Dendritic cell treated with granulocyte-macrophage colony-stimulating factor and Interleukin-4, amounts not matched to agents 40 ng/mL and 50 ng/mL, for 4 days (primary cell): Measurements from ENCODE around the gene GPRC5A.

Experiments
- H3K27ac Mint-ChIP-seq: one replicate; pipeline ENCODE4 v1.8.0; 2022; ENCODE audit warnings: mild to moderate bottlenecking, mixed read lengths
- H3K27me3 Mint-ChIP-seq: one replicate; pipeline ENCODE4 v1.8.0; 2022; ENCODE audit warnings: mild to moderate bottlenecking, mixed read lengths
- H3K36me3 Mint-ChIP-seq: one replicate; pipeline ENCODE4 v1.8.0; 2022; ENCODE audit warnings: low read depth, mixed read lengths
- H3K4me1 Mint-ChIP-seq: one replicate; pipeline ENCODE4 v1.8.0; 2022; ENCODE audit warnings: low read depth, mixed read lengths
- H3K4me3 Mint-ChIP-seq: one replicate; pipeline ENCODE4 v1.8.0; 2022; ENCODE audit warnings: mild to moderate bottlenecking, moderate library complexity, mixed read lengths
- H3K9me3 Mint-ChIP-seq: one replicate; pipeline ENCODE4 v1.8.0; 2022; ENCODE audit warnings: mixed read lengths
- intact Hi-C: fragments of 100-400 bp; cut with micrococcal nuclease; formaldehyde crosslinking; loops from one replicate; pipeline ENCODE4 v1.15.0; 2022

Gene GPRC5A

GRCh38 chr12:12909995-12910420 lies 18.6 kb downstream of the GPRC5A start:
- Mint-ChIP-seq H3K36me3 (no peaks in the 10 kb centered on the region), H3K4me3 (no peak overlapping the region), H3K9me3 (no peaks in the 10 kb centered on the region), H3K27me3 (peaks cover 3% of the 10 kb centered on the region), H3K27ac (no peak overlapping the region), H3K4me1 (peaks cover 26% of the 10 kb centered on the region)
- intact Hi-C loops = loop anchor here (5.0 kb wide), 1 partner anchor 123 kb away; the partner anchor contains the start of gene APOLD1

GRCh38 chr12:12912711-12913110 lies 21.3 kb downstream of the GPRC5A start:
- Mint-ChIP-seq H3K27me3 (peaks cover 6% of the 10 kb centered on the region), H3K36me3 (no peaks in the 10 kb centered on the region), H3K4me1 (peaks cover 36% of the 10 kb centered on the region), H3K9me3 (no peaks in the 10 kb centered on the region), H3K27ac (no peak overlapping the region), H3K4me3 (no peak overlapping the region)
- intact Hi-C loops = loop anchor here (5.0 kb wide), 1 partner anchor 125 kb away; the partner anchor contains the start of gene APOLD1

GRCh38 chr12:12915656-12916055 lies 24.3 kb downstream of the GPRC5A start:
- no peak overlapping the region for H3K27ac Mint-ChIP-seq
- no peak overlapping the region for H3K4me3 Mint-ChIP-seq
- H3K4me1 Mint-ChIP-seq = peaks cover 22% of the 10 kb centered on the region
- H3K36me3 Mint-ChIP-seq = no peaks in the 10 kb centered on the region
- H3K9me3 Mint-ChIP-seq = no peaks in the 10 kb centered on the region
- H3K27me3 Mint-ChIP-seq = peaks cover 6% of the 10 kb centered on the region
- intact Hi-C loops = loop anchor here (1.0 kb wide), 3 partner anchors 68 to 319 kb away; no protein-coding TSS in a partner anchor

GRCh38 chr12:12916135-12916944 lies 25.0 kb downstream of the GPRC5A start:
- Mint-ChIP-seq H3K36me3 (no peaks in the 10 kb centered on the region), H3K4me1 (peaks cover 21% of the 10 kb centered on the region), H3K27me3 (peaks cover 6% of the 10 kb centered on the region), H3K27ac (no peak overlapping the region), H3K9me3 (no peaks in the 10 kb centered on the region), H3K4me3 (no peak overlapping the region)
- intact Hi-C loops = loop anchor here (1.0 kb wide), 3 partner anchors 67 to 318 kb away; no protein-coding TSS in a partner anchor

GRCh38 chr12:12917517-12917916 lies 26.2 kb downstream of the GPRC5A start:
- no peak overlapping the region for H3K27ac Mint-ChIP-seq
- intact Hi-C loops = no loop called here
- no peak overlapping the region for H3K4me3 Mint-ChIP-seq
- no peaks in the 10 kb centered on the region for H3K9me3 Mint-ChIP-seq
- peaks cover 15% of the 10 kb centered on the region for H3K4me1 Mint-ChIP-seq
- peaks cover 5% of the 10 kb centered on the region for H3K27me3 Mint-ChIP-seq
- H3K36me3 Mint-ChIP-seq = no peaks in the 10 kb centered on the region

- no peaks in the 10 kb centered on the region for H3K9me3 Mint-ChIP-seq
- no peak overlapping the region for H3K4me3 Mint-ChIP-seq
- intact Hi-C loops = no loop called here
- H3K36me3 Mint-ChIP-seq = no peaks in the 10 kb centered on the region
- H3K4me1 Mint-ChIP-seq = peaks cover 10% of the 10 kb centered on the region
- H3K27ac Mint-ChIP-seq = no peak overlapping the region
- H3K27me3 Mint-ChIP-seq = peaks cover 5% of the 10 kb centered on the region
These were observed 27.5 kb downstream of the GPRC5A start for GRCh38 chr12:12918781-12919389.

GRCh38 chr12:12919666-12920435 lies 28.5 kb downstream of the GPRC5A start:
- peaks cover 5% of the 10 kb centered on the region for H3K27me3 Mint-ChIP-seq
- H3K27ac Mint-ChIP-seq = no peak overlapping the region
- no peak overlapping the region for H3K4me3 Mint-ChIP-seq
- H3K36me3 Mint-ChIP-seq = no peaks in the 10 kb centered on the region
- peaks cover 10% of the 10 kb centered on the region for H3K4me1 Mint-ChIP-seq
- H3K9me3 Mint-ChIP-seq = no peaks in the 10 kb centered on the region
- intact Hi-C loops = no loop called here

GRCh38 chr12:12922191-12922616 lies 30.8 kb downstream of the GPRC5A start:
- no peaks in the 10 kb centered on the region for H3K4me1 Mint-ChIP-seq
- no peak overlapping the region for H3K27ac Mint-ChIP-seq
- H3K4me3 Mint-ChIP-seq = no peak overlapping the region
- H3K36me3 Mint-ChIP-seq = no peaks in the 10 kb centered on the region
- peaks cover 4% of the 10 kb centered on the region for H3K27me3 Mint-ChIP-seq
- H3K9me3 Mint-ChIP-seq = no peaks in the 10 kb centered on the region
- intact Hi-C loops = no loop called here

GRCh38 chr12:12922978-12923377 lies 31.6 kb downstream of the GPRC5A start:
- intact Hi-C loops = no loop called here
- no peaks in the 10 kb centered on the region for H3K9me3 Mint-ChIP-seq
- no peaks in the 10 kb centered on the region for H3K36me3 Mint-ChIP-seq
- H3K4me3 Mint-ChIP-seq = no peak overlapping the region
- peaks cover 4% of the 10 kb centered on the region for H3K27me3 Mint-ChIP-seq
- no peak overlapping the region for H3K27ac Mint-ChIP-seq
- H3K4me1 Mint-ChIP-seq = no peaks in the 10 kb centered on the region

GRCh38 chr12:12924169-12924568 lies 32.8 kb downstream of the GPRC5A start:
- H3K4me1 Mint-ChIP-seq = no peaks in the 10 kb centered on the region
- H3K36me3 Mint-ChIP-seq = no peaks in the 10 kb centered on the region
- intact Hi-C loops = no loop called here
- no peak overlapping the region for H3K4me3 Mint-ChIP-seq
- H3K27me3 Mint-ChIP-seq = peaks cover 4% of the 10 kb centered on the region
- no peak overlapping the region for H3K27ac Mint-ChIP-seq
- no peaks in the 10 kb centered on the region for H3K9me3 Mint-ChIP-seq

- Mint-ChIP-seq H3K4me1 (no peaks in the 10 kb centered on the region), H3K9me3 (no peaks in the 10 kb centered on the region), H3K36me3 (no peaks in the 10 kb centered on the region), H3K27ac (no peak overlapping the region), H3K27me3 (peaks cover 4% of the 10 kb centered on the region), H3K4me3 (no peak overlapping the region)
- intact Hi-C loops = no loop called here
These were observed 34.0 kb downstream of the GPRC5A start for GRCh38 chr12:12925388-12925787.

GRCh38 chr12:12926571-12927071 lies 35.3 kb downstream of the GPRC5A start:
- H3K27me3 Mint-ChIP-seq = peaks cover 4% of the 10 kb centered on the region
- intact Hi-C loops = no loop called here
- no peak overlapping the region for H3K4me3 Mint-ChIP-seq
- H3K36me3 Mint-ChIP-seq = no peaks in the 10 kb centered on the region
- no peak overlapping the region for H3K27ac Mint-ChIP-seq
- no peaks in the 10 kb centered on the region for H3K4me1 Mint-ChIP-seq
- no peaks in the 10 kb centered on the region for H3K9me3 Mint-ChIP-seq

- Mint-ChIP-seq H3K4me3 (peak overlapping the region; percentile 14), H3K27ac (no peak overlapping the region), H3K36me3 (no peaks in the 10 kb centered on the region), H3K27me3 (peaks cover 2% of the 10 kb centered on the region), H3K4me1 (no peaks in the 10 kb centered on the region), H3K9me3 (no peaks in the 10 kb centered on the region)
- intact Hi-C loops = no loop called here
These were observed 36.1 kb downstream of the GPRC5A start for GRCh38 chr12:12927211-12928079.
